Natural killer cell treated with Interleukin-12 subunit alpha and Interleukin-12 subunit beta and Interleukin-15 and Interleukin-18, amount 100 ng/mL, for 72 hours (primary cell): ENCODE measurements around the gene AQP10. TPM values are rescaled to one million over a fixed set of nuclear protein-coding genes. Genes with fewer than 3 reads are reported as not detected.
"Not testable (repeated sequence)": the region's sequence is repeated elsewhere in the genome, so short reads cannot be mapped to it uniquely, and the experiment has no call there.

Source experiments
- ATAC-seq, 2 donors: fragments of 150-1000 bp; cut with Tn5 transposase in 1 of 2; sonication (Bioruptor Pico), chemical (Tn5 transposase) in 1 of 2; 2 replicates each; pipeline ENCODE4 v1.10.0; 2021
- DNase-seq: peaks from one replicate; pipeline ENCODE4 v3.0.0; 2022; ENCODE audit warnings: low spot score
- H3K27ac Mint-ChIP-seq, 2 donors: 1 replicate in 1 of 2; 2 replicates in 1 of 2; pipeline ENCODE4 v1.8.0; 2022; ENCODE audit warnings: mixed read lengths in 2 of 2, mild to moderate bottlenecking in 1 of 2, moderate library complexity in 1 of 2
- H3K27me3 Mint-ChIP-seq, 2 donors: 1 replicate in 1 of 2; 2 replicates in 1 of 2; pipeline ENCODE4 v1.8.0; 2022; ENCODE audit warnings: mixed read lengths in 2 of 2
- H3K36me3 Mint-ChIP-seq: one replicate; pipeline ENCODE4 v1.8.0; 2022; ENCODE audit warnings: mixed read lengths
- H3K4me1 Mint-ChIP-seq, 2 donors: 1 replicate in 1 of 2; 2 replicates in 1 of 2; pipeline ENCODE4 v1.8.0; 2022; ENCODE audit warnings: low read depth in 2 of 2, mixed read lengths in 2 of 2, mild to moderate bottlenecking in 1 of 2
- H3K4me3 Mint-ChIP-seq: one replicate; pipeline ENCODE4 v1.8.0; 2022; ENCODE audit warnings: mixed read lengths
- H3K9me3 Mint-ChIP-seq: 2 replicates; pipeline ENCODE4 v1.8.0; 2022; ENCODE audit warnings: mixed read lengths
- total RNA-seq, 2 donors: library from RNA; stranded (reverse); gene quantifications; one replicate each; pipeline ENCODE4 v1.2.3, GENCODE V29; 2022

AQP10 gene, protein sequence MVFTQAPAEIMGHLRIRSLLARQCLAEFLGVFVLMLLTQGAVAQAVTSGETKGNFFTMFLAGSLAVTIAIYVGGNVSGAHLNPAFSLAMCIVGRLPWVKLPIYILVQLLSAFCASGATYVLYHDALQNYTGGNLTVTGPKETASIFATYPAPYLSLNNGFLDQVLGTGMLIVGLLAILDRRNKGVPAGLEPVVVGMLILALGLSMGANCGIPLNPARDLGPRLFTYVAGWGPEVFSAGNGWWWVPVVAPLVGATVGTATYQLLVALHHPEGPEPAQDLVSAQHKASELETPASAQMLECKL
- total RNA-seq: not detected

- DNase-seq: no peak
- no peak within 1 kb of the TSS for H3K27ac Mint-ChIP-seq
- no peak for ATAC-seq
- peaks cover 2 to 13% of the 10 kb centered on the region in 2 donors for H3K27me3 Mint-ChIP-seq
- H3K9me3 Mint-ChIP-seq: no peaks in the 10 kb centered on the region
- H3K4me3 Mint-ChIP-seq: no peak within 1 kb of the TSS
- H3K36me3 Mint-ChIP-seq: peaks cover 4% of the 10 kb centered on the region
- peaks cover 3% of the 10 kb centered on the region in 2 donors for H3K4me1 Mint-ChIP-seq
Measured at GRCh38 chr1:154320882-154321608, at the start of gene AQP10. Gene AQP10, plus strand, starts transcription at chr1:154321093. Its CDS starts 63 bp downstream, at chr1:154321156.

- Mint-ChIP-seq H3K36me3 (peaks cover 18% of the 10 kb centered on the region), H3K4me1 (peaks cover 30 to 46% of the 10 kb centered on the region in 2 donors), H3K9me3 (no peaks in the 10 kb centered on the region), H3K4me3 (peak within 1 kb of the TSS; percentile 98), H3K27ac (peak within 1 kb of the TSS; percentile 100), H3K27me3 (no peaks in the 10 kb centered on the region)
- peak; percentile 96 to 97 for ATAC-seq
- DNase-seq: peak; percentile 95
Measured at GRCh38 chr1:154272217-154272998, 48.5 kb upstream of the AQP10 start, which contains the start of gene HAX1. Gene HAX1, plus strand, starts transcription at chr1:154272629. Its CDS starts 95 bp downstream, at chr1:154272724.

DNA sequence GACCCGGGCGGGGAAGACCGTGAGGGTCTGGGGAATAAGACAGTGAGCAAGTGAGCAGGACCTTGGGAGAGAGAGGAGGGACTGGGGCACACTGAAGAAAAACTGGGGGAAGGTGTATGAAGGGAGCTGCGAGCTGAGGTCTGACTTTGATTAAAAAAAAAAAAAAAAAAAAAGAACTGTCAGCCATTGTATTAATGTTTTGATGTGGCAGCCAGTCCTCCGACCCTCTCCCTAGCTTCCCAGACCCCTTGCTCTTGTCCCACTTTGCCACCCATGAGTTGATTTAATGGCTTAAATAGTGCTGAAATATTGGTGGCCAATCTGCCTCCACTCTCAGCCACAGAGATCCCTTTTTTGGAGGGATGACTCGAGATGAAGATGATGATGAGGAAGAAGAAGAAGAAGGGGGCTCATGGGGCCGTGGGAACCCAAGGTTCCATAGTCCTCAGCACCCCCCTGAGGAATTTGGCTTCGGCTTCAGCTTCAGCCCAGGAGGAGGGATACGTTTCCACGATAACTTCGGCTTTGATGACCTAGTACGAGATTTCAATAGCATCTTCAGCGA lies 47.8 kb upstream of the AQP10 start:
- no peak for DNase-seq
- Mint-ChIP-seq H3K4me3 (peak overlapping the region; percentile 98), H3K27me3 (no peaks in the 10 kb centered on the region), H3K36me3 (peaks cover 18% of the 10 kb centered on the region), H3K4me1 (peaks cover 30 to 46% of the 10 kb centered on the region in 2 donors), H3K9me3 (no peaks in the 10 kb centered on the region), H3K27ac (peak overlapping the region; percentile 100)
- no peak for ATAC-seq

DNA sequence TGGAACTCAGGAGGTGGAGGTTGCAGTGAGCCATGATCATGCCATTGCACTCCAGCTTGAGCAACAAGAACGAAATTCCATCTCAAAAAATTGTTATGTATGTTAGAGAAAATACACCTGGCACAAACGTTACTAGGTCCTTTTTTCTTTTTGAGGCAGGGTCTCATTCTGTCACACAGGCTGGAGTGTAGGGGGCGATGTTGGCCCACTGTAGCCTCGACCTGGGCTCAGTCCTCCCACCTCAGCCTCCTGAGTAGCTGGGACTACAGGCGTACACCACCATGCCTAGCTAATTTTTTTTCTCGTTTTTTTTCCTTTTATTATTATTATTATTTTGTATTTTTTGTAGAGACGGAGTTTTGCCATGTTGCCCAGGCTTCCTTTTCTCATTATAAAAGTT lies 44.1 kb upstream of the AQP10 start:
- H3K9me3 Mint-ChIP-seq: no peaks in the 10 kb centered on the region
- H3K27ac Mint-ChIP-seq: no peak overlapping the region
- DNase-seq: no peak
- no peaks in the 10 kb centered on the region for H3K27me3 Mint-ChIP-seq
- no peak overlapping the region for H3K4me3 Mint-ChIP-seq
- H3K36me3 Mint-ChIP-seq: peaks cover 10% of the 10 kb centered on the region
- peaks cover 18 to 30% of the 10 kb centered on the region in 2 donors for H3K4me1 Mint-ChIP-seq
- ATAC-seq: no peak

DNA sequence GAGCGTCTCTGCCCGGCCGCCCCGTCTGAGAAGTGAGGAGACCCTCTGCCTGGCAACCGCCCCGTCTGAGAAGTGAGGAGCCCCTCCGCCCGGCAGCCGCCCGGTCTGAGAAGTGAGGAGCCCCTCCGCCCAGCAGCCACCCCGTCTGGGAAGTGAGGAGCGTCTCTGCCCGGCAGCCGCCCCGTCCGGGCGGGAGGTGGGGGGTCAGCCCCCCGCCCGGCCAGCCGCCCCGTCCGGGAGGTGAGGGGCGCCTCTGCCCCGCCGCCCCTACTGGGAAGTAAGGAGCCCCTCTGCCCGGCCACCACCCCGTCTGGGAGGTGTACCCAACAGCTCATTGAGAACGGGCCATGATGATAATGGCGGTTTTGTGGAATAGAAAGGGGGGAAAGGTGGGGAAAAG lies 33.3 kb upstream of the AQP10 start:
- H3K4me3 Mint-ChIP-seq, H3K36me3 Mint-ChIP-seq, H3K4me1 Mint-ChIP-seq, H3K27ac Mint-ChIP-seq, ATAC-seq, H3K9me3 Mint-ChIP-seq, DNase-seq: not testable (repeated sequence)
- peaks cover 16 to 17% of the 10 kb centered on the region in 2 donors for H3K27me3 Mint-ChIP-seq

- no peak overlapping the region for H3K4me3 Mint-ChIP-seq
- H3K27ac Mint-ChIP-seq: no peak overlapping the region
- peaks cover 3% of the 10 kb centered on the region for H3K9me3 Mint-ChIP-seq
- ATAC-seq (no peak), DNase-seq (no peak)
- H3K4me1 Mint-ChIP-seq: no peaks in the 10 kb centered on the region
- H3K27me3 Mint-ChIP-seq: peaks cover 17 to 19% of the 10 kb centered on the region in 2 donors
- peaks cover 8% of the 10 kb centered on the region for H3K36me3 Mint-ChIP-seq
Measured at GRCh38 chr1:154288661-154289060, 32.2 kb upstream of the AQP10 start.

- Mint-ChIP-seq H3K27ac (no peak overlapping the region), H3K4me3 (no peak overlapping the region), H3K36me3 (peaks cover 20% of the 10 kb centered on the region), H3K4me1 (no peaks in the 10 kb centered on the region), H3K27me3 (peaks cover 17 to 19% of the 10 kb centered on the region in 2 donors), H3K9me3 (peaks cover 6% of the 10 kb centered on the region)
- no peak for ATAC-seq
- no peak for DNase-seq
Measured at GRCh38 chr1:154290921-154291320, 30.0 kb upstream of the AQP10 start.

- Mint-ChIP-seq H3K9me3 (peaks cover 6% of the 10 kb centered on the region), H3K27me3 (peaks cover 9 to 14% of the 10 kb centered on the region in 2 donors), H3K4me1 (no peaks in the 10 kb centered on the region), H3K36me3 (peaks cover 20% of the 10 kb centered on the region), H3K4me3 (no peak overlapping the region), H3K27ac (no peak overlapping the region)
- no peak for DNase-seq
- no peak for ATAC-seq
Measured at GRCh38 chr1:154295408-154296235, 25.3 kb upstream of the AQP10 start.

DNA sequence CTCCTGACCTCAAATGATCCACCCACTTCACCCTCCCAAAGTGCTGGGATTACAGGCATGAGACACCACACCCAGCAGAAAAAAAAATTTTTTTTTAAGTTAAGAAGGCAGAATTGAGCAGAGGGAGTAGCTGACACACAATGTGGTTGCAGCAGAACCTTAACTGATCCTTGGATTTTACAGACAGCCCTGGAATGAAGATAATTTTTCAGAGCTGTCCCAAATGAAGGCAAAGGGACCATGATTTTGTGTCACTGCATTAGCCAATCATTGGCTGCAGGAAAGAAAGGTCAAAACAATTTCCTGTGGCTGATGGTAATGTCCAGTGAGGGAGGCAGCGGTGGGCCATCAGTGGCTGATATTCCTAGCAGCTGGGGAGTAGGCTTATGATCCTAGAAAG lies 19.3 kb upstream of the AQP10 start:
- Mint-ChIP-seq H3K4me1 (no peaks in the 10 kb centered on the region), H3K4me3 (no peak overlapping the region), H3K27ac (no peak overlapping the region), H3K27me3 (peaks cover 0 to 7% of the 10 kb centered on the region in 2 donors), H3K36me3 (no peaks in the 10 kb centered on the region), H3K9me3 (no peaks in the 10 kb centered on the region)
- ATAC-seq (no peak), DNase-seq (no peak)

- Mint-ChIP-seq H3K4me3 (no peak overlapping the region), H3K36me3 (no peaks in the 10 kb centered on the region), H3K9me3 (no peaks in the 10 kb centered on the region), H3K27me3 (peaks cover 0 to 9% of the 10 kb centered on the region in 2 donors), H3K27ac (no peak overlapping the region), H3K4me1 (peaks cover 4 to 12% of the 10 kb centered on the region in 2 donors)
- peak; percentile 65 to 90 for ATAC-seq
- DNase-seq: no peak
Measured at GRCh38 chr1:154304664-154305337, 16.1 kb upstream of the AQP10 start.

DNA sequence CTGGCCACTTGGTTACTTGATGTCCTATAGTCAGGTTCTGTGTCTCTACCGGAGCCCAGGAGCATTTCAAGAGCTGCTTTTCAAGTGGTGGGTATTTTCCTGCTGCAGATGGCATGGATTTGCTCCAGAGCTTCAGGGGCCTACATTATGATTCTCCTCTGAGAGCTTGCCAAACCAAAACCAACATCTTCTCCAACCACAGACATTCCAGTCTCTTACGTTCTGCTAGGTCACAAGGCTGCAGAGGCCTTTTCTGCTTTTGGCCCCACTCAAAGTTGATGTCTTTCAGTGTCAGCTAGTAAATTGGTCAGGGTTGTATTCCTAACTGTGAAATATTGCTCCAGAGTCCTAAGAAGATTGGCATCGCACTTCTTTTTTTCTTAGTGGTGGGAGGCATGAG lies 14.7 kb upstream of the AQP10 start:
- Mint-ChIP-seq H3K4me1 (peaks cover 4 to 12% of the 10 kb centered on the region in 2 donors), H3K4me3 (no peak overlapping the region), H3K36me3 (no peaks in the 10 kb centered on the region), H3K27me3 (peaks cover 0 to 9% of the 10 kb centered on the region in 2 donors), H3K27ac (no peak overlapping the region), H3K9me3 (no peaks in the 10 kb centered on the region)
- ATAC-seq (no peak), DNase-seq (no peak)

GRCh38 chr1:154307670-154308270 lies 13.1 kb upstream of the AQP10 start:
- not testable (repeated sequence) for H3K27ac Mint-ChIP-seq, H3K36me3 Mint-ChIP-seq, H3K27me3 Mint-ChIP-seq, ATAC-seq, H3K9me3 Mint-ChIP-seq, DNase-seq
- peaks cover 4 to 12% of the 10 kb centered on the region in 2 donors for H3K4me1 Mint-ChIP-seq
- H3K4me3 Mint-ChIP-seq: peak overlapping the region; percentile 0
